Measurements from ENCODE around the gene CUL2.

DNA sequence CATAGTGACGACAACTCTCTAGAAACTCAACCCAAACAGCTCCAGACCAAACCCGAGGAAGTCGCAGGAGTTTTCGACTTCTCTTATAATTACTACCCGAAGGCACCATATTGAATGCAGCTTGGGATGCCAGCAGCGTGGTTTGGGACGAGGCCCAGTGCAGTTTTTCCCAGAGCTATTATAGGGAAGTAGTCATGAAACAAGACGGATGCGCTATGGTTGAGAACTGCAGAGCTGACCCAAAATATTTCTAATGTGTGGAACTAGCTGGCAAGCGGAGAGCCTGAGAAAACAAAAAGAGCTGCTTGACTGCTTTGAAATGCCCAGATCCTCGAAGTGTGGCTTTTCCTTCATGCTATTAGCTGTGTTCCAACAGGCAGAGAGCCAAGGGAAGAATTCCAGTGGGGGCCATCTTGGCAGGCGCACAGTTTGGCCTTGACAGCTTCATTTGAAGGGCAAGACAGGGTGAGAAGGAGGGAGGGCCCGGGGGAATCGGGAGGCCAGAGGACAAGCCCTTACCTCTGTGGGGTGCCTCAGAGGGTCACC lies 122.7 kb downstream of the CUL2 start:
- TF ChIP-seq, protein P1, sequence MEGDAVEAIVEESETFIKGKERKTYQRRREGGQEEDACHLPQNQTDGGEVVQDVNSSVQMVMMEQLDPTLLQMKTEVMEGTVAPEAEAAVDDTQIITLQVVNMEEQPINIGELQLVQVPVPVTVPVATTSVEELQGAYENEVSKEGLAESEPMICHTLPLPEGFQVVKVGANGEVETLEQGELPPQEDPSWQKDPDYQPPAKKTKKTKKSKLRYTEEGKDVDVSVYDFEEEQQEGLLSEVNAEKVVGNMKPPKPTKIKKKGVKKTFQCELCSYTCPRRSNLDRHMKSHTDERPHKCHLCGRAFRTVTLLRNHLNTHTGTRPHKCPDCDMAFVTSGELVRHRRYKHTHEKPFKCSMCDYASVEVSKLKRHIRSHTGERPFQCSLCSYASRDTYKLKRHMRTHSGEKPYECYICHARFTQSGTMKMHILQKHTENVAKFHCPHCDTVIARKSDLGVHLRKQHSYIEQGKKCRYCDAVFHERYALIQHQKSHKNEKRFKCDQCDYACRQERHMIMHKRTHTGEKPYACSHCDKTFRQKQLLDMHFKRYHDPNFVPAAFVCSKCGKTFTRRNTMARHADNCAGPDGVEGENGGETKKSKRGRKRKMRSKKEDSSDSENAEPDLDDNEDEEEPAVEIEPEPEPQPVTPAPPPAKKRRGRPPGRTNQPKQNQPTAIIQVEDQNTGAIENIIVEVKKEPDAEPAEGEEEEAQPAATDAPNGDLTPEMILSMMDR (IDR thresholded peaks at IDR 0.05), result no peak
- TF ChIP-seq EP300 (IDR thresholded peaks at IDR 0.05), result no peak
